CD14-positive monocyte (primary cell): Measurements from ENCODE around the gene CLDN6. TPM values are rescaled to one million over a fixed set of nuclear protein-coding genes. Genes with fewer than 3 reads are reported as not detected.

Experiments
- DNase-seq, 3 donors: peaks; one replicate each; pipeline ENCODE4 v3.0.0-alpha.2; 2011 to 2022
- H2AFZ ChIP-seq: 2 replicates; pipeline ENCODE4 v1.6.0; 2012; ENCODE audit warnings: mild to moderate bottlenecking, low read depth, low read length, inconsistent platforms; ENCODE audit not compliant: insufficient read depth, poor library complexity, severe bottlenecking
- H3K27ac ChIP-seq, 2 donors: 1 replicate in 1 of 2; 2 replicates in 1 of 2; pipeline ENCODE4 v1.5.1; 2012 to 2013; ENCODE audit warnings: low read length in 2 of 2, control low read depth in 1 of 2, inconsistent platforms in 1 of 2, low read depth in 1 of 2, mild to moderate bottlenecking in 1 of 2
- H3K27me3 ChIP-seq, 2 donors: one replicate each; pipeline versions ENCODE4 v1.6.0 to v1.6.1; 2011 to 2013; ENCODE audit warnings: low read length in 2 of 2; ENCODE audit not compliant: control insufficient read depth in 2 of 2, insufficient read depth in 2 of 2
- H3K36me3 ChIP-seq, 2 donors: replicated peaks in 1 of 2; 1 replicate in 1 of 2; 2 replicates in 1 of 2; pipeline versions ENCODE4 v1.5.1 to v1.6.1; 2012 to 2013; ENCODE audit warnings: low read length in 2 of 2, control low read depth in 1 of 2, inconsistent platforms in 1 of 2, mild to moderate bottlenecking in 1 of 2; ENCODE audit not compliant: insufficient read depth in 2 of 2, control insufficient read depth in 1 of 2
- H3K4me1 ChIP-seq, 2 donors: 1 replicate in 1 of 2; 2 replicates in 1 of 2; pipeline versions ENCODE4 v1.5.1 to v1.6.1; 2012 to 2013; ENCODE audit warnings: low read length in 2 of 2, control low read depth in 1 of 2, inconsistent platforms in 1 of 2, mild to moderate bottlenecking in 1 of 2, moderate library complexity in 1 of 2; ENCODE audit not compliant: insufficient read depth in 2 of 2, control insufficient read depth in 1 of 2
- H3K4me2 ChIP-seq: replicated peaks from 2 replicates; pipeline ENCODE3; 2012; ENCODE audit warnings: low read length, moderate library complexity, mild to moderate bottlenecking; ENCODE audit not compliant: poor library complexity, severe bottlenecking; ENCODE audit errors: extremely low read depth
- H3K4me3 ChIP-seq, 3 experiments: fragments of 200-600 bp in 1 of 3; sonication (generic) in 1 of 3; replicated peaks in 1 of 3; 1 replicate in 2 of 3; 2 replicates in 1 of 3; pipeline ENCODE4 v1.5.1; 2011 to 2013; ENCODE audit warnings: low read length in 3 of 3, mild to moderate bottlenecking in 3 of 3, control low read depth in 2 of 3, low read depth in 2 of 3, inconsistent platforms in 1 of 3, moderate library complexity in 1 of 3
- H3K79me2 ChIP-seq: 2 replicates; pipeline ENCODE4 v1.6.0; 2012; ENCODE audit warnings: mild to moderate bottlenecking, control low read depth, inconsistent platforms, low read length, moderate library complexity; ENCODE audit not compliant: insufficient read depth
- H3K9ac ChIP-seq: 2 replicates; pipeline ENCODE4 v1.6.0; 2017; ENCODE audit warnings: low read length, mild to moderate bottlenecking; ENCODE audit not compliant: insufficient read depth, poor library complexity, severe bottlenecking
- H3K9me3 ChIP-seq, 2 donors: replicated peaks in 1 of 2; 1 replicate in 1 of 2; 2 replicates in 1 of 2; pipeline versions ENCODE4 v1.5.1 to v1.6.1; 2012 to 2013; ENCODE audit warnings: low read length in 2 of 2, control low read depth in 1 of 2; ENCODE audit not compliant: control insufficient read depth in 1 of 2, insufficient read depth in 1 of 2
- H4K20me1 ChIP-seq: 2 replicates; pipeline ENCODE4 v1.6.0; 2012; ENCODE audit warnings: mild to moderate bottlenecking, low read length, control low read depth, moderate library complexity; ENCODE audit not compliant: insufficient read depth
- H3K27ac Mint-ChIP-seq, 7 donors: one replicate each; pipeline ENCODE4 v1.8.0; 2020; ENCODE audit warnings: mild to moderate bottlenecking in 7 of 7, mixed read lengths in 7 of 7, moderate library complexity in 6 of 7, inconsistent platforms in 2 of 7
- H3K27me3 Mint-ChIP-seq, 3 donors: one replicate each; pipeline ENCODE4 v1.8.0; 2021 to 2022; ENCODE audit warnings: low read depth in 3 of 3, mild to moderate bottlenecking in 3 of 3, mixed read lengths in 3 of 3, moderate library complexity in 3 of 3, inconsistent platforms in 1 of 3
- H3K36me3 Mint-ChIP-seq, 2 donors: one replicate each; pipeline ENCODE4 v1.8.0; 2020; ENCODE audit warnings: mixed read lengths in 2 of 2, inconsistent platforms in 1 of 2, mild to moderate bottlenecking in 1 of 2
- H3K4me1 Mint-ChIP-seq: one replicate; pipeline ENCODE4 v1.8.0; 2020; ENCODE audit warnings: mild to moderate bottlenecking, mixed read lengths
- H3K4me3 Mint-ChIP-seq, 2 donors: one replicate each; pipeline ENCODE4 v1.8.0; 2020; ENCODE audit warnings: mild to moderate bottlenecking in 2 of 2, mixed read lengths in 2 of 2, moderate library complexity in 1 of 2
- H3K9me3 Mint-ChIP-seq, 7 donors: one replicate each; pipeline ENCODE4 v1.8.0; 2020 to 2022; ENCODE audit warnings: mixed read lengths in 7 of 7, mild to moderate bottlenecking in 6 of 7, moderate library complexity in 6 of 7, inconsistent platforms in 2 of 7
- WGBS: methylation state at CpG from one replicate; pipeline ENCODE4 v1.1.5; 2013; ENCODE audit warnings: missing lambda C conversion rate; ENCODE audit not compliant: insufficient coverage; 5-methylcytosine and 5-hydroxymethylcytosine counted together
- intact Hi-C, 2 donors: fragments of 100-400 bp; cut with micrococcal nuclease; formaldehyde crosslinking; loops; one replicate each; pipeline versions ENCODE4 v1.15.0 to v1.15.1; 2023
- polyA plus RNA-seq, 3 donors: library from polyadenylated mRNA; depleted of rRNA in 1 of 3; unstranded in 2 of 3; stranded (reverse) in 1 of 3; fragments of 300-500 nt in 2 of 3; fragments of >200 nt in 1 of 3; fragmentation: Illumina TruSeq in 2 of 3; gene quantifications; 1 replicate in 2 of 3; 2 replicates in 1 of 3; pipeline ENCODE4 v1.2.3, GENCODE V29; 2012 to 2021
- TF ChIP-seq, protein P1 (sequence below): fragments of 200-600 bp; IDR thresholded peaks from one replicate; pipeline ENCODE4 v1.8.0; 2022; ENCODE audit warnings: antibody characterized with exemption, mild to moderate bottlenecking

Gene CLDN6
- polyA plus RNA-seq, 3 donors, result not detected

DNA sequence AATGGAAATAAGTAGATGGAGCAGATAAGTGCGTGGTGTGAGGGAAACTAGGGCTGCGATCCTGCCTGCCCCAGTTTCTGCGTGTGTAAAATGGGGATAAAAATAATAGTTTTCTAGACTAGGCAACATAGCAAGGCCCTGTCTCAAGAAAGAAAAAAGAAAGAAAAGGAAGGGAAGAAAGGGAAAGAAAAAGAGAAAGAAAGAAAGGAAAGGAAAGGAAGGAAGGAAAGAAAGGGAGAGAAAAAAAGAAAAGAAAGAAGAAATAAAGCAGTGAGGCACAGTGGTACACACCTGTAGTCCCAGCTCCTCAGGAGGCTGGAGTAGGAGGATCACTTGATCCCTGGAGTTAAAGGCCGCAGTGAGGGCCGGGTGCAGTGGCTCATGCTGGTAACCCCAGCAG, 35.6 kb downstream of the CLDN6 start:
- peaks cover 11% of the 10 kb centered on the region for H3K79me2 ChIP-seq

GRCh38 chr16:2981899-2982250, 36.1 kb downstream of the CLDN6 start:
- Histone ChIP-seq H3K27me3 (no peaks in the 10 kb centered on the region), H3K27ac (no peak overlapping the region), H3K4me2 (no peak overlapping the region), H3K79me2 (peaks cover 11% of the 10 kb centered on the region), H2AFZ (no peak overlapping the region), H3K36me3 (no peaks in the 10 kb centered on the region), H3K9me3 (no peaks in the 10 kb centered on the region), H3K4me1 (peaks cover 22 to 29% of the 10 kb centered on the region in 2 donors), H3K4me3 (no peak overlapping the region), H3K9ac (no peak overlapping the region), H4K20me1 (no peaks in the 10 kb centered on the region)
- no CpG with 5 or more reads among the region's 4 CpGs for WGBS
- Mint-ChIP-seq H3K9me3 (no peaks in the 10 kb centered on the region), H3K36me3 (no peaks in the 10 kb centered on the region), H3K4me1 (peaks cover 28% of the 10 kb centered on the region), H3K4me3 (no peak overlapping the region), H3K27me3 (peaks cover 3 to 14% (median 4%) of the 10 kb centered on the region in 3 donors), H3K27ac (peak overlapping the region in 1 of 7 donors; percentile 59)
- DNase-seq, result no peak
- intact Hi-C loops, result loop anchor here in 1 of 2 donors (2.0 kb wide), 1 partner anchor 13 kb away; the partner anchor contains the start of gene PAQR4
- TF ChIP-seq, protein P1, sequence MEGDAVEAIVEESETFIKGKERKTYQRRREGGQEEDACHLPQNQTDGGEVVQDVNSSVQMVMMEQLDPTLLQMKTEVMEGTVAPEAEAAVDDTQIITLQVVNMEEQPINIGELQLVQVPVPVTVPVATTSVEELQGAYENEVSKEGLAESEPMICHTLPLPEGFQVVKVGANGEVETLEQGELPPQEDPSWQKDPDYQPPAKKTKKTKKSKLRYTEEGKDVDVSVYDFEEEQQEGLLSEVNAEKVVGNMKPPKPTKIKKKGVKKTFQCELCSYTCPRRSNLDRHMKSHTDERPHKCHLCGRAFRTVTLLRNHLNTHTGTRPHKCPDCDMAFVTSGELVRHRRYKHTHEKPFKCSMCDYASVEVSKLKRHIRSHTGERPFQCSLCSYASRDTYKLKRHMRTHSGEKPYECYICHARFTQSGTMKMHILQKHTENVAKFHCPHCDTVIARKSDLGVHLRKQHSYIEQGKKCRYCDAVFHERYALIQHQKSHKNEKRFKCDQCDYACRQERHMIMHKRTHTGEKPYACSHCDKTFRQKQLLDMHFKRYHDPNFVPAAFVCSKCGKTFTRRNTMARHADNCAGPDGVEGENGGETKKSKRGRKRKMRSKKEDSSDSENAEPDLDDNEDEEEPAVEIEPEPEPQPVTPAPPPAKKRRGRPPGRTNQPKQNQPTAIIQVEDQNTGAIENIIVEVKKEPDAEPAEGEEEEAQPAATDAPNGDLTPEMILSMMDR, result no peak

More for the DNA sequence above, 35.6 kb downstream of the CLDN6 start:
- intact Hi-C loops, result loop anchor here in 1 of 2 donors (2.0 kb wide), 1 partner anchor 14 kb away; the partner anchor contains the start of gene PAQR4
- no peak overlapping the region for H3K4me3 Mint-ChIP-seq
- H3K4me1 Mint-ChIP-seq, result peaks cover 28% of the 10 kb centered on the region
- Histone ChIP-seq H3K27me3 (no peaks in the 10 kb centered on the region), H3K9ac (no peak overlapping the region), H4K20me1 (no peaks in the 10 kb centered on the region), H3K27ac (no peak overlapping the region), H3K9me3 (no peaks in the 10 kb centered on the region), H3K4me2 (no peak overlapping the region), H3K4me1 (peaks cover 22 to 29% of the 10 kb centered on the region in 2 donors), H2AFZ (no peak overlapping the region), H3K36me3 (no peaks in the 10 kb centered on the region), H3K4me3 (no peak overlapping the region)
- no peaks in the 10 kb centered on the region for H3K9me3 Mint-ChIP-seq
- TF ChIP-seq, protein P1, result no peak
- peaks cover 3 to 16% (median 4%) of the 10 kb centered on the region in 3 donors for H3K27me3 Mint-ChIP-seq
- no peak for DNase-seq
- WGBS, result 100% methylated on average over 2 of the region's 5 CpGs
- H3K27ac Mint-ChIP-seq, result no peak overlapping the region
- no peaks in the 10 kb centered on the region for H3K36me3 Mint-ChIP-seq
